MV-4-11 (cell line): ENCODE data around the gene CENPQ.

Source experiments
- DNase-seq: peaks from one replicate; lab custom pipeline; 2025; lab: John Stamatoyannopoulos, UW

Gene CENPQ

DNA sequence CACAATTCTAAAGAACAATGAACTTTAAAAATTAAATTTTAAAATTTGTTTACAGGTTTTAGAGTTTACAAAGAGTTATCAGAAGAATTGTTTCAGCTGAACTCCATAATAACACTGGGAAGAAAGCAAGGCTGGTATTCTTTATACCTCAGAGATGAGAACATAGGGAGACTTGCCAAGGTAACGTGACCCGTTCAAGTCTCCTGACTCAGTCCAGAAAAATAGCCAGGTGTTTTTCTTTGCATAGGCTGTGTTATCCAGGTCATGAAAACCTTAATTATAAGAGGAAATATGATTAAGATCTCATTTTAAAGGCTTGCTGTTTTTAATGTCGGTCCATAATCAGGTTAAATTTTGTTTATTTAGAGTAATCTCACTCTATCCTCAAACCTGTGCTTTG lies 78.8 kb downstream of the CENPQ start:
- DNase-seq, result no peak
